OCI-LY3 (cell line): ENCODE data around the gene DEPP1.

Experiments used
- CTCF ChIP-seq: fragments of 200-600, 300-600 bp; sonication (generic); IDR thresholded peaks from 2 replicates; pipeline ENCODE4 v1.5.1; 2014; ENCODE audit warnings: antibody characterized with exemption, low read length, low read depth
- EZH2phosphoT487 ChIP-seq: fragments of 200-600 bp; shearing (Covaris generic); IDR thresholded peaks from 2 replicates; pipeline ENCODE4 v1.6.1; 2018; ENCODE audit warnings: antibody characterized with exemption, mixed run types, low read depth

- TF ChIP-seq CTCF = no peak
- TF ChIP-seq EZH2phosphoT487 = no peak
Observed at GRCh38 chr10:44991571-44991970, 13.0 kb upstream of the DEPP1 start.
